GM18909 (cell line): Measurements from ENCODE around the gene CASKIN2.
"Not testable (repeated sequence)": the region's sequence is repeated elsewhere in the genome, so short reads cannot be mapped to it uniquely, and the experiment has no call there.

ENCODE experiments used
- ATAC-seq: cut with Tn5 transposase; IDR thresholded peaks from one replicate; pipeline ENCODE4 v1.9.1; 2021; ENCODE audit warnings: mild to moderate bottlenecking; ENCODE audit not compliant: unreplicated experiment, poor library complexity

CASKIN2 gene

GRCh38 chr17:75524269-75524969 is 9.1 kb upstream of the CASKIN2 start:
- ATAC-seq: no peak

GRCh38 chr17:75523647-75524046 is 8.3 kb upstream of the CASKIN2 start:
- no peak for ATAC-seq

- no peak for ATAC-seq
Measured at GRCh38 chr17:75521951-75522727, 6.8 kb upstream of the CASKIN2 start.

- ATAC-seq: no peak
Measured at GRCh38 chr17:75521290-75521689, 6.0 kb upstream of the CASKIN2 start.

- not testable (repeated sequence) for ATAC-seq
Measured at GRCh38 chr17:75520413-75520812, 5.1 kb upstream of the CASKIN2 start.

GRCh38 chr17:75518983-75519537 is 3.7 kb upstream of the CASKIN2 start:
- no peak for ATAC-seq

GRCh38 chr17:75518201-75518600 is 2.9 kb upstream of the CASKIN2 start:
- ATAC-seq: no peak

- no peak for ATAC-seq
Measured at GRCh38 chr17:75517297-75517865, 2.0 kb upstream of the CASKIN2 start.

GRCh38 chr17:75516619-75517296 is 1.4 kb upstream of the CASKIN2 start:
- ATAC-seq: peak; percentile 26

- peak; percentile 74 for ATAC-seq
Measured at GRCh38 chr17:75516255-75516618, 900 bp upstream of the CASKIN2 start, which contains the start of gene TSEN54. Gene TSEN54 (plus strand): TSS chr17:75516528. CDS start chr17:75516561, 33 bp downstream.

GRCh38 chr17:75514919-75515495 is 330 bp downstream of the CASKIN2 start:
- ATAC-seq: no peak

- no peak for ATAC-seq
Measured at GRCh38 chr17:75514299-75514918, 928 bp downstream of the CASKIN2 start.

GRCh38 chr17:75513641-75514000 is 1.7 kb downstream of the CASKIN2 start:
- ATAC-seq: no peak

- ATAC-seq: no peak
Measured at GRCh38 chr17:75512926-75513640, 2.3 kb downstream of the CASKIN2 start.

- ATAC-seq: no peak
Measured at GRCh38 chr17:75511610-75512575, 3.4 kb downstream of the CASKIN2 start.

- no peak for ATAC-seq
Measured at GRCh38 chr17:75511270-75511609, 4.1 kb downstream of the CASKIN2 start.

- ATAC-seq: no peak
Measured at GRCh38 chr17:75509528-75510258, 5.6 kb downstream of the CASKIN2 start.
